ENCODE data around the gene TSACC. TPM values are rescaled to one million over a fixed set of nuclear protein-coding genes. Genes with fewer than 3 reads are reported as not detected.

The TSACC gene
- total RNA-seq, 1 experiment from 2014 or later: 0.51 TPM

- H3K36me3 ChIP-seq (ENCODE audit: low read depth, low read length): no peaks in the 10 kb centered on the region
- CTCF ChIA-PET: interaction anchor here (0.7 kb wide), 1 partner anchor 211 kb away, joined by 3 read pairs; no protein-coding TSS in a partner anchor
- no peaks in the 10 kb centered on the region for H4K20me1 ChIP-seq (ENCODE audit: low read length)
- H3K9me3 ChIP-seq (ENCODE audit: low read length): no peaks in the 10 kb centered on the region
- no peak for ATAC-seq
- no TSS peak for BruUV-seq (replicated peaks)
- H3K27ac ChIP-seq (ENCODE audit: low read length): no peak overlapping the region
- no peaks in the 10 kb centered on the region for H3F3A ChIP-seq (ENCODE audit: low read length, unreplicated experiment)
- H3K4me1 ChIP-seq (ENCODE audit: insufficient read depth, low read length): no peaks in the 10 kb centered on the region
- peak overlapping the region; percentile 77 for H3K4me2 ChIP-seq (ENCODE audit: low read length)
- no peak overlapping the region for H3K9ac ChIP-seq (ENCODE audit: low read length)
- no peak for DNase-seq
- H3K4me3 ChIP-seq (ENCODE audit: low read length): peak overlapping the region; percentile 39; the same call in 1 of the 2 replicates
- TF ChIP-seq EZH2phosphoT487 (IDR thresholded peaks at IDR 0.05; ENCODE audit: borderline replicate concordance, low read length) (no peak), EZH2 (IDR thresholded peaks at IDR 0.05; ENCODE audit: low read length, unreplicated experiment) (no peak), CTCF (conservative IDR thresholded peaks at IDR 0.05; ENCODE audit: low read depth, low read length) (no peak)
- H3K27me3 ChIP-seq (ENCODE audit: low read length): no peaks in the 10 kb centered on the region
- H3K79me2 ChIP-seq (ENCODE audit: low read length): no peaks in the 10 kb centered on the region
- intact Hi-C loops (cut with micrococcal nuclease): no loop called here
- POLR2A ChIA-PET (ENCODE audit: unreplicated experiment): no interaction called here
- H3K9me2 ChIP-seq (replicated peaks; ENCODE audit: low read length): no peaks in the 10 kb centered on the region
- H2AFZ ChIP-seq (ENCODE audit: low read length): peak overlapping the region; percentile 70
Measured at GRCh38 chr1:156356262-156356874, 18.0 kb downstream of the TSACC start.

GRCh38 chr1:156356875-156357534, 18.7 kb downstream of the TSACC start:
- BruUV-seq (replicated peaks): no TSS peak
- peak; percentile 94 for DNase-seq
- Histone ChIP-seq H2AFZ (ENCODE audit: low read length) (peak overlapping the region; percentile 70), H3K9me2 (replicated peaks; ENCODE audit: low read length) (no peaks in the 10 kb centered on the region), H3K27me3 (ENCODE audit: low read length) (no peaks in the 10 kb centered on the region), H4K20me1 (ENCODE audit: low read length) (no peaks in the 10 kb centered on the region), H3K4me1 (ENCODE audit: insufficient read depth, low read length) (no peaks in the 10 kb centered on the region), H3K9ac (ENCODE audit: low read length) (no peak overlapping the region), H3F3A (ENCODE audit: low read length, unreplicated experiment) (no peaks in the 10 kb centered on the region), H3K9me3 (ENCODE audit: low read length) (no peaks in the 10 kb centered on the region), H3K36me3 (ENCODE audit: low read depth, low read length) (no peaks in the 10 kb centered on the region), H3K4me3 (ENCODE audit: low read length) (peak overlapping the region; percentile 39; the same call in 1 of the 2 replicates), H3K27ac (ENCODE audit: low read length) (no peak overlapping the region), H3K79me2 (ENCODE audit: low read length) (no peaks in the 10 kb centered on the region), H3K4me2 (ENCODE audit: low read length) (peak overlapping the region; percentile 77)
- no peak for TF ChIP-seq EZH2phosphoT487 (IDR thresholded peaks at IDR 0.05; ENCODE audit: borderline replicate concordance, low read length)
- peak; percentile 99 for TF ChIP-seq CTCF (conservative IDR thresholded peaks at IDR 0.05; ENCODE audit: low read depth, low read length)
- CTCF ChIA-PET: no interaction called here
- peak; percentile 97 for ATAC-seq
- intact Hi-C loops (cut with micrococcal nuclease): no loop called here
- POLR2A ChIA-PET (ENCODE audit: unreplicated experiment): no interaction called here

GRCh38 chr1:156357977-156358376, 19.7 kb downstream of the TSACC start:
- H3K79me2 ChIP-seq (ENCODE audit: low read length): no peaks in the 10 kb centered on the region
- no peaks in the 10 kb centered on the region for H3K27me3 ChIP-seq (ENCODE audit: low read length)
- H3K9me2 ChIP-seq (replicated peaks; ENCODE audit: low read length): no peaks in the 10 kb centered on the region
- DNase-seq: no peak
- ChIA-PET CTCF (no interaction called here), POLR2A (ENCODE audit: unreplicated experiment) (no interaction called here)
- TF ChIP-seq CTCF (conservative IDR thresholded peaks at IDR 0.05; ENCODE audit: low read depth, low read length) (no peak), EZH2 (IDR thresholded peaks at IDR 0.05; ENCODE audit: low read length, unreplicated experiment) (no peak), EZH2phosphoT487 (IDR thresholded peaks at IDR 0.05; ENCODE audit: borderline replicate concordance, low read length) (no peak)
- H3K9ac ChIP-seq (ENCODE audit: low read length): no peak overlapping the region
- ATAC-seq: no peak
- H4K20me1 ChIP-seq (ENCODE audit: low read length): no peaks in the 10 kb centered on the region
- H3K4me3 ChIP-seq (ENCODE audit: low read length): no peak overlapping the region
- BruUV-seq (replicated peaks): no TSS peak
- H3K27ac ChIP-seq (ENCODE audit: low read length): no peak overlapping the region
- no peaks in the 10 kb centered on the region for H3F3A ChIP-seq (ENCODE audit: low read length, unreplicated experiment)
- H2AFZ ChIP-seq (ENCODE audit: low read length): no peak overlapping the region
- intact Hi-C loops (cut with micrococcal nuclease): no loop called here
- H3K4me2 ChIP-seq (ENCODE audit: low read length): no peak overlapping the region
- H3K4me1 ChIP-seq (ENCODE audit: insufficient read depth, low read length): no peaks in the 10 kb centered on the region
- no peaks in the 10 kb centered on the region for H3K36me3 ChIP-seq (ENCODE audit: low read depth, low read length)
- no peaks in the 10 kb centered on the region for H3K9me3 ChIP-seq (ENCODE audit: low read length)
